H9 (cell line): ENCODE results near the gene TOGARAM1. TPM values are rescaled to one million over a fixed set of nuclear protein-coding genes. Genes with fewer than 3 reads are reported as not detected.

Source experiments
- DNase-seq: peaks from one replicate; pipeline ENCODE4 v3.0.0-alpha.2; 2017
- H2AFZ ChIP-seq: one replicate; pipeline ENCODE4 v1.6.1; 2013; ENCODE audit warnings: mild to moderate bottlenecking, low read length, control low read depth, moderate library complexity
- H2AK5ac ChIP-seq: 2 replicates; pipeline ENCODE4 v1.6.1; 2013; ENCODE audit warnings: low read length, control low read depth, mixed read lengths; ENCODE audit not compliant: insufficient read length
- H2BK120ac ChIP-seq: one replicate; pipeline ENCODE4 v1.6.1; 2013; ENCODE audit warnings: low read depth, mild to moderate bottlenecking, low read length, control low read depth, inconsistent platforms; ENCODE audit not compliant: poor library complexity, severe bottlenecking
- H2BK12ac ChIP-seq: 2 replicates; pipeline ENCODE4 v1.6.1; 2013; ENCODE audit warnings: low read length, control low read depth, mixed read lengths, low read depth; ENCODE audit not compliant: insufficient read length
- H2BK15ac ChIP-seq: 2 replicates; pipeline ENCODE4 v1.6.1; 2013; ENCODE audit warnings: low read depth, low read length, control low read depth
- H2BK20ac ChIP-seq: one replicate; pipeline ENCODE4 v1.6.1; 2013; ENCODE audit warnings: low read depth, mild to moderate bottlenecking, low read length, control low read depth, inconsistent platforms; ENCODE audit not compliant: poor library complexity, severe bottlenecking
- H2BK5ac ChIP-seq: 2 replicates; pipeline ENCODE4 v1.6.1; 2013; ENCODE audit warnings: low read length, control low read depth, mixed read lengths; ENCODE audit not compliant: insufficient read length
- H3K14ac ChIP-seq: 2 replicates; pipeline ENCODE4 v1.6.1; 2013; ENCODE audit warnings: low read length, control low read depth; ENCODE audit not compliant: insufficient read depth
- H3K18ac ChIP-seq: 2 replicates; pipeline ENCODE4 v1.6.1; 2013; ENCODE audit warnings: low read depth, mild to moderate bottlenecking, mixed read lengths, low read length, control low read depth; ENCODE audit not compliant: insufficient read length
- H3K23ac ChIP-seq: 2 replicates; pipeline ENCODE4 v1.6.1; 2013; ENCODE audit warnings: low read length, control low read depth, mixed read lengths, low read depth; ENCODE audit not compliant: insufficient read length
- H3K23me2 ChIP-seq: 2 replicates; pipeline ENCODE4 v1.6.1; 2013; ENCODE audit warnings: low read depth, mild to moderate bottlenecking, mixed read lengths, low read length, control low read depth; ENCODE audit not compliant: insufficient read length, poor library complexity, severe bottlenecking
- H3K27ac ChIP-seq: 2 replicates; pipeline ENCODE4 v1.5.1; 2013; ENCODE audit warnings: low read length, control low read depth, mixed read lengths, low read depth; ENCODE audit not compliant: insufficient read length
- H3K27me3 ChIP-seq: 2 replicates; pipeline ENCODE4 v1.6.1; 2013; ENCODE audit warnings: low read length, control low read depth, inconsistent platforms; ENCODE audit not compliant: insufficient read depth
- H3K4ac ChIP-seq: 2 replicates; pipeline ENCODE4 v1.6.1; 2013; ENCODE audit warnings: low read depth, mild to moderate bottlenecking, control low read depth, inconsistent platforms, low read length, moderate library complexity
- H3K4me1 ChIP-seq: 2 replicates; pipeline ENCODE4 v1.6.1; 2013; ENCODE audit warnings: low read length, control low read depth, inconsistent platforms; ENCODE audit not compliant: insufficient read depth
- H3K4me2 ChIP-seq: 2 replicates; pipeline ENCODE4 v1.6.1; 2013; ENCODE audit warnings: low read length, control low read depth, mixed read lengths; ENCODE audit not compliant: insufficient read length, insufficient read depth
- H3K56ac ChIP-seq: 2 replicates; pipeline ENCODE4 v1.6.1; 2013; ENCODE audit warnings: low read depth, mild to moderate bottlenecking, mixed read lengths, low read length, control low read depth; ENCODE audit not compliant: insufficient read length
- H3K79me1 ChIP-seq: 2 replicates; pipeline ENCODE4 v1.6.1; 2013; ENCODE audit warnings: low read depth, mild to moderate bottlenecking, moderate library complexity, low read length, control low read depth, inconsistent platforms; ENCODE audit not compliant: insufficient read depth, poor library complexity, severe bottlenecking
- H3K79me2 ChIP-seq: 2 replicates; pipeline ENCODE4 v1.6.1; 2013; ENCODE audit warnings: low read length, control low read depth, inconsistent platforms; ENCODE audit not compliant: insufficient read depth
- H3K9ac ChIP-seq: 2 replicates; pipeline ENCODE4 v1.6.1; 2013; ENCODE audit warnings: low read length, control low read depth, mixed read lengths; ENCODE audit not compliant: insufficient read length; ENCODE audit errors: extremely low read depth
- H3K9me3 ChIP-seq: one replicate; pipeline ENCODE4 v1.6.1; 2013; ENCODE audit warnings: low read depth, low read length, inconsistent platforms; ENCODE audit not compliant: control insufficient read depth
- H3T11ph ChIP-seq: one replicate; pipeline ENCODE4 v1.6.1; 2013; ENCODE audit warnings: mild to moderate bottlenecking, low read length, control low read depth, inconsistent platforms
- H4K20me1 ChIP-seq: one replicate; pipeline ENCODE4 v1.6.1; 2013; ENCODE audit not compliant: control insufficient read depth, insufficient read length, insufficient read depth
- H4K5ac ChIP-seq: 2 replicates; pipeline ENCODE4 v1.6.1; 2013; ENCODE audit warnings: low read depth, mild to moderate bottlenecking, mixed read lengths, low read length, control low read depth; ENCODE audit not compliant: insufficient read length
- H4K8ac ChIP-seq: replicated peaks from 2 replicates; pipeline ENCODE4 v1.6.1; 2013; ENCODE audit warnings: low read length, control low read depth, mixed read lengths, low read depth; ENCODE audit not compliant: insufficient read length
- H4K91ac ChIP-seq: 2 replicates; pipeline ENCODE4 v1.6.1; 2013; ENCODE audit warnings: low read depth, mild to moderate bottlenecking, moderate library complexity, mixed read lengths, low read length, control low read depth; ENCODE audit not compliant: insufficient read length
- H3K27ac Mint-ChIP-seq, 3 experiments: 2 replicates in 2 of 3; 3 replicates in 1 of 3; pipeline ENCODE4 v1.8.0; 2020 to 2021; ENCODE audit warnings: mixed read lengths in 3 of 3, mild to moderate bottlenecking in 1 of 3, moderate library complexity in 1 of 3
- H3K27me3 Mint-ChIP-seq: 2 replicates; pipeline ENCODE4 v1.8.0; 2021; ENCODE audit warnings: low read depth, mild to moderate bottlenecking, moderate library complexity, mixed read lengths
- H3K36me3 Mint-ChIP-seq, 3 experiments: 2 replicates in 2 of 3; 3 replicates in 1 of 3; pipeline ENCODE4 v1.8.0; 2020 to 2021; ENCODE audit warnings: low read depth in 3 of 3, mixed read lengths in 3 of 3; ENCODE audit not compliant: insufficient read depth in 1 of 3
- H3K4me1 Mint-ChIP-seq, 2 experiments: 2 replicates each; pipeline ENCODE4 v1.8.0; 2020; ENCODE audit warnings: mixed read lengths in 2 of 2
- H3K4me3 Mint-ChIP-seq, 2 experiments: 2 replicates in 1 of 2; 3 replicates in 1 of 2; pipeline ENCODE4 v1.8.0; 2020 to 2021; ENCODE audit warnings: mild to moderate bottlenecking in 2 of 2, mixed read lengths in 2 of 2, moderate library complexity in 1 of 2
- H3K9me3 Mint-ChIP-seq, 2 experiments: 2 replicates in 1 of 2; 3 replicates in 1 of 2; pipeline ENCODE4 v1.8.0; 2020; ENCODE audit warnings: mild to moderate bottlenecking in 2 of 2, mixed read lengths in 2 of 2, moderate library complexity in 1 of 2
- CTCF ChIP-seq: fragments of 200-600 bp; sonication (generic); conservative IDR thresholded peaks from 3 replicates; pipeline ENCODE4 v1.8.0; 2021; ENCODE audit warnings: antibody characterized with exemption, mild to moderate bottlenecking
- WGBS: extraction: QIAGEN DNeasy Blood & Tissue Kit; methylation state at CpG from one replicate; pipeline ENCODE4 v1.1.7; 2013; ENCODE audit warnings: missing lambda C conversion rate, low lambda C conversion rate, mixed read lengths; ENCODE audit not compliant: insufficient read length; ENCODE audit errors: extremely low coverage; 5-methylcytosine and 5-hydroxymethylcytosine counted together
- total RNA-seq: library from RNA; stranded (reverse); gene quantifications from 2 replicates; pipeline ENCODE4 v1.2.1, GENCODE V29; 2021

The TOGARAM1 gene
- total RNA-seq, 1 experiment from 2014 or later = 11.4 TPM

GRCh38 chr14:45038256-45038655 lies 76.3 kb downstream of the TOGARAM1 start:
- Mint-ChIP-seq H3K36me3 (peaks cover 21 to 50% (median 36%) of the 10 kb centered on the region in 3 experiments), H3K27me3 (no peaks in the 10 kb centered on the region)
- DNase-seq = no peak

More at GRCh38 chr14:45038256-45038655, 76.3 kb downstream of the TOGARAM1 start:
- Histone ChIP-seq H3K23me2 (no peaks in the 10 kb centered on the region), H2BK120ac (no peak overlapping the region), H4K8ac (no peak overlapping the region), H3K23ac (no peak overlapping the region), H3K14ac (no peak overlapping the region; the same call in 1 of the 2 replicates), H2BK5ac (no peak overlapping the region), H3T11ph (no peak overlapping the region), H4K5ac (no peak overlapping the region), H3K4me2 (no peak overlapping the region), H3K18ac (no peak overlapping the region), H3K27me3 (no peaks in the 10 kb centered on the region), H3K27ac (no peak overlapping the region), H3K79me2 (no peaks in the 10 kb centered on the region), H2AK5ac (no peak overlapping the region), H4K91ac (no peak overlapping the region), H3K79me1 (no peaks in the 10 kb centered on the region), H3K4ac (no peak overlapping the region), H3K56ac (no peak overlapping the region), H2BK15ac (no peak overlapping the region), H3K4me1 (no peaks in the 10 kb centered on the region), H3K9me3 (peaks cover 18% of the 10 kb centered on the region), H2BK12ac (no peak overlapping the region), H3K9ac (no peak overlapping the region), H2AFZ (no peak overlapping the region), H2BK20ac (no peak overlapping the region), H4K20me1 (no peaks in the 10 kb centered on the region)
- no peak overlapping the region for H3K4me3 Mint-ChIP-seq
- no CpG with 5 or more reads among the region's 5 CpGs for WGBS
- no peak for TF ChIP-seq CTCF
- H3K4me1 Mint-ChIP-seq = no peaks in the 10 kb centered on the region
- peaks cover 7 to 14% of the 10 kb centered on the region in 2 experiments for H3K9me3 Mint-ChIP-seq
- no peak overlapping the region for H3K27ac Mint-ChIP-seq
